Gastrocnemius medialis (tissue), 4 donors: Measurements from ENCODE around the gene CHD6. TPM values are rescaled to one million over a fixed set of nuclear protein-coding genes. Genes with fewer than 3 reads are reported as not detected.

ENCODE experiments used
- ATAC-seq, 2 donors: fragments of 150-250 bp; one replicate each; pipeline ENCODE4 v1.9.1; 2016
- DNase-seq, 2 donors: peaks; one replicate each; pipeline ENCODE4 v3.0.0-alpha.2; 2019
- H3K27ac ChIP-seq, 4 donors: fragments of 200-600 bp; sonication (generic); 1 replicate in 1 of 4; 2 replicates in 3 of 4; pipeline ENCODE4 v1.5.1; 2016 to 2018; ENCODE audit warnings: mild to moderate bottlenecking in 2 of 4, moderate library complexity in 1 of 4
- H3K27me3 ChIP-seq, 3 donors: fragments of 200-600 bp; sonication (generic) in 2 of 3; 1 replicate in 1 of 3; 2 replicates in 2 of 3; pipeline versions ENCODE4 v1.5.1 to v1.6.0; 2016 to 2019; ENCODE audit warnings: mild to moderate bottlenecking in 1 of 3, moderate library complexity in 1 of 3
- H3K36me3 ChIP-seq, 2 donors: fragments of 200-600 bp; sonication (generic) in 1 of 2; one replicate each; pipeline ENCODE4 v1.5.1; 2017 to 2018
- H3K4me1 ChIP-seq, 2 donors: fragments of 200-600 bp; sonication (generic) in 1 of 2; one replicate each; pipeline ENCODE4 v1.5.1; 2016 to 2017; ENCODE audit warnings: mild to moderate bottlenecking in 2 of 2
- H3K4me3 ChIP-seq, 4 donors: fragments of 200-600 bp; sonication (generic) in 3 of 4; 1 replicate in 1 of 4; 2 replicates in 3 of 4; pipeline ENCODE4 v1.5.1; 2016 to 2019; ENCODE audit warnings: mild to moderate bottlenecking in 2 of 4
- H3K9me3 ChIP-seq, 3 donors: fragments of 200-600 bp; sonication (generic) in 2 of 3; 1 replicate in 1 of 3; 2 replicates in 2 of 3; pipeline ENCODE4 v1.5.1; 2016 to 2019
- POLR2A ChIP-seq, 2 donors: fragments of 450-650 bp; IDR thresholded peaks; one replicate each; pipeline ENCODE4 v1.6.1; 2017; ENCODE audit warnings: antibody characterized with exemption in 2 of 2, mild to moderate bottlenecking in 2 of 2, moderate library complexity in 2 of 2
- in situ Hi-C, 4 donors: fragments of 200-750 bp; cut with MboI; loops; one replicate each; pipeline versions ENCODE4 v1.15.0 to v1.8.0; 2017; ENCODE audit warnings: low sequenced_read_pairs in 4 of 4
- intact Hi-C: fragments of 100-400 bp; cut with DNase I; formaldehyde crosslinking; loops from one replicate; pipeline ENCODE4 v1.15.1; 2023; ENCODE audit warnings: low total_unique reads
- total RNA-seq, 4 donors: library from RNA; depleted of rRNA; stranded (reverse); fragments of >200 nt; gene quantifications; one replicate each; pipeline versions ENCODE4 v1.1.0 to v1.2.3, GENCODE V29; 2016
- TF ChIP-seq, protein P1 (sequence below), 5 experiments: fragments of 450-650 bp in 3 of 5; fragments of 200-600 bp in 2 of 5; sonication (generic) in 2 of 5; IDR thresholded peaks in 4 of 5; conservative IDR thresholded peaks in 1 of 5; 1 replicate in 4 of 5; 2 replicates in 1 of 5; pipeline ENCODE4 v1.5.1; 2016 to 2019; ENCODE audit warnings: antibody characterized with exemption in 5 of 5, mild to moderate bottlenecking in 3 of 5, moderate library complexity in 3 of 5

CHD6 gene
- total RNA-seq, 4 donors from 2014 or later, result 12.8 to 33.7 (median 19.2) TPM

DNA sequence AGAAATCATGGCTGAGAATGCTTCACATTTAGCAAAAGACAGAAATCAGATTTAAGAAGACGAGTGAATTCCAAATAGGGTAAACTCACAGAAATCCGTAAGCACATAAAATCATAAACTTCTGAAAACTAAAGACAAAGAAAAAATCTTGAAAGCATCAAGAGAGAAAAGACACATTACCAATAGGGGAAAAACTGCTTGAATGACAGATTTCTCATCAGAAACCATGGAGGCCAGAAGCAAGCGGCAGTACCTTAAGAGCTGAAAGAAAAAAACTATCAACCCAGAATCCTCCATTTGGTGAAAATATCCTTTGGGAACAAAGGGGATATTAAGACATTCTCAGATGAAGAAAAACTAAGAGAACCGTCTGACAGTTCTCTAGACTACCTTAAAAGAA is 185.0 kb downstream of the CHD6 start:
- Histone ChIP-seq H3K27me3 (no peaks in the 10 kb centered on the region), H3K4me3 (no peak overlapping the region), H3K27ac (no peak overlapping the region), H3K4me1 (no peaks in the 10 kb centered on the region), H3K36me3 (peaks cover 0 to 48% of the 10 kb centered on the region in 2 donors), H3K9me3 (no peaks in the 10 kb centered on the region)
- no peak for TF ChIP-seq POLR2A (IDR thresholded peaks at IDR 0.05)
- TF ChIP-seq, protein P1, sequence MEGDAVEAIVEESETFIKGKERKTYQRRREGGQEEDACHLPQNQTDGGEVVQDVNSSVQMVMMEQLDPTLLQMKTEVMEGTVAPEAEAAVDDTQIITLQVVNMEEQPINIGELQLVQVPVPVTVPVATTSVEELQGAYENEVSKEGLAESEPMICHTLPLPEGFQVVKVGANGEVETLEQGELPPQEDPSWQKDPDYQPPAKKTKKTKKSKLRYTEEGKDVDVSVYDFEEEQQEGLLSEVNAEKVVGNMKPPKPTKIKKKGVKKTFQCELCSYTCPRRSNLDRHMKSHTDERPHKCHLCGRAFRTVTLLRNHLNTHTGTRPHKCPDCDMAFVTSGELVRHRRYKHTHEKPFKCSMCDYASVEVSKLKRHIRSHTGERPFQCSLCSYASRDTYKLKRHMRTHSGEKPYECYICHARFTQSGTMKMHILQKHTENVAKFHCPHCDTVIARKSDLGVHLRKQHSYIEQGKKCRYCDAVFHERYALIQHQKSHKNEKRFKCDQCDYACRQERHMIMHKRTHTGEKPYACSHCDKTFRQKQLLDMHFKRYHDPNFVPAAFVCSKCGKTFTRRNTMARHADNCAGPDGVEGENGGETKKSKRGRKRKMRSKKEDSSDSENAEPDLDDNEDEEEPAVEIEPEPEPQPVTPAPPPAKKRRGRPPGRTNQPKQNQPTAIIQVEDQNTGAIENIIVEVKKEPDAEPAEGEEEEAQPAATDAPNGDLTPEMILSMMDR (IDR thresholded peaks at IDR 0.05 in 4 of 5, conservative IDR thresholded peaks at IDR 0.05 in 1 of 5), result no peak
- in situ Hi-C loops, result no loop called here
- DNase-seq (no peak), ATAC-seq (no peak)
- intact Hi-C loops, result no loop called here

DNA sequence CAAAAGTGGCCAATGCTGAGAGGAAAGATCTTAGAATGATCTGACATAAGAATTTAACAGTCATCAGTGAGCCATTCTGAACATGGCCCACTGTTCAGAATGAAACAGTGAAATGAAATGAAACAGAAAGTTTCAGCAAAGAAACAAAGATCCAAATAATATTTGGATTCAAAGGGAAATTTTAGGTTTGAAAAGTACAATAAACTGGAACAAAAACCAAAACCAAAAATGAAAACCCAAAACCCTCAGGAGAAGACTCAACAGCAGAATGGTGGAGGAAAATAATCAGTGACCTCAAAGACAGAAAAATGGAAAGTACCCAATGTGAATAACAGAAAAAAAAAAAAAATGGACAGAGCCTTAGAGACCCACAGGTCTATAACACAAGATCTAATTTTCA is 185.4 kb downstream of the CHD6 start:
- H3K9me3 ChIP-seq, result no peaks in the 10 kb centered on the region
- H3K4me1 ChIP-seq, result no peaks in the 10 kb centered on the region
- DNase-seq (no peak), ATAC-seq (no peak)
- peaks cover 0 to 45% of the 10 kb centered on the region in 2 donors for H3K36me3 ChIP-seq
- no peak for TF ChIP-seq POLR2A (IDR thresholded peaks at IDR 0.05)
- TF ChIP-seq, protein P1 (IDR thresholded peaks at IDR 0.05 in 4 of 5, conservative IDR thresholded peaks at IDR 0.05 in 1 of 5), result no peak
- intact Hi-C loops, result no loop called here
- no peak overlapping the region for H3K27ac ChIP-seq
- in situ Hi-C loops, result no loop called here
- no peak overlapping the region for H3K4me3 ChIP-seq
- no peaks in the 10 kb centered on the region for H3K27me3 ChIP-seq

DNA sequence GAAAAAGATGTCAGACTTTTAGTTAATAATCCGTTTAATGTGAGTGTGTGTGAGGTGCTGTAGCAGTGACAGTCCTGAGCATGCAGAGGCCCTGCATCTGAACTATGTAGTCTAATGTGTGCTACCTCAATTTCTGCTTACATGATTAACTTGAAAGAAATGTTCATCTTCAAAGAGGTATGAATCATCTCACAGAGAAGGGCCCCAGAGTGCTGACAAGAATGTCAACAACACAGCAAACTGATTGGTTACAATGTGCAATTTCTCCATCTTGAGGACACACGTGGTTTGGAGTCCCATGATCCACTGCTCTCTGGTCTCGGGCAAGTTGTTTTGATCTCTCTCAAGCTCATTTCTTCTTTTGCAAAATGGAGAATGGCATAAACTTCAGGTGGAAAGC is 189.9 kb downstream of the CHD6 start:
- H3K27ac ChIP-seq, result no peak overlapping the region
- no peaks in the 10 kb centered on the region for H3K27me3 ChIP-seq
- H3K9me3 ChIP-seq, result no peaks in the 10 kb centered on the region
- no peak for ATAC-seq
- TF ChIP-seq POLR2A (IDR thresholded peaks at IDR 0.05), result no peak
- TF ChIP-seq, protein P1 (IDR thresholded peaks at IDR 0.05 in 4 of 5, conservative IDR thresholded peaks at IDR 0.05 in 1 of 5), result no peak
- intact Hi-C loops (no loop called here), in situ Hi-C loops (no loop called here)
- no peak for DNase-seq
- H3K4me3 ChIP-seq, result no peak overlapping the region
- H3K36me3 ChIP-seq, result peaks cover 0 to 33% of the 10 kb centered on the region in 2 donors
- no peaks in the 10 kb centered on the region for H3K4me1 ChIP-seq

DNA sequence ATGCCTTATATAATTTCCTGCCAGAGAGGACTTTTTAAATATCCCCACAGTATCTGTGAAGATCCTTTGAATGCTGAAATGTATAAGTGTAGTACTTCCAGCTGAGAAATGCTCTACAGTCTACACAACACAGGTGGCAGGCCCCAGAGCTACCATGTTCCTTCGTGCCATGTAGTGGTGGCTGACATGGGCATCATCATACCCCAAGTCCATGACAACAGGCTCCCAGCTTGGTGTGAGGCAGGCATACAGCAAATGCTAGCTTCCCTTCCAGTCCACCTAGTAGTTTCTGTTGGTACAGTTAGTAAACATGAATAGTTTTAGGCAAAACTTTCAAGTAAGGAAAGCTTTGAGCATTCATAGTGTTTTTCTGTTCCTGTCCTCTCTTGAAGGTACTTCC is 190.3 kb downstream of the CHD6 start:
- Histone ChIP-seq H3K9me3 (no peaks in the 10 kb centered on the region), H3K36me3 (peaks cover 0 to 28% of the 10 kb centered on the region in 2 donors), H3K27me3 (no peaks in the 10 kb centered on the region), H3K4me1 (no peaks in the 10 kb centered on the region), H3K4me3 (no peak overlapping the region), H3K27ac (no peak overlapping the region)
- no peak for DNase-seq
- no peak for ATAC-seq
- no peak for TF ChIP-seq POLR2A (IDR thresholded peaks at IDR 0.05)
- TF ChIP-seq, protein P1 (IDR thresholded peaks at IDR 0.05 in 4 of 5, conservative IDR thresholded peaks at IDR 0.05 in 1 of 5), result no peak
- intact Hi-C loops, result no loop called here
- in situ Hi-C loops, result no loop called here

DNA sequence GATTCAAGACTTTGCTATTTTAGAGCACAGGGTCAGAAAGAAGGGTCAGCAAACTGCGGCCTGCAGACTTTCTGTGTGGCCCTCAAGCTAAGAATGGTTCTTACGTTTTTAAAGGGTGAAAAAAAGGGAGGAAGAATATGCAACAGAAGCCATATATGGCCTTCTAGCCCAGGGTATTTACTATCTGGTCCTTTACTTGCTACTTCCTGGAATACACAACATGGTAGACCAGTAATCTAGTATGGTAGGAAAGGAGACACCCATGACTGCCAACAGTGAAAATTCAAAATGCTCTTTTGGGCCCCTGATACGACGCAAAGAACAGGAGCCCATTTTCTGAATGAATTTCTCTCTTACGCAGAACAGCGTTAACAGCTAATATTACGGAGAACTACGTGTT is 191.2 kb downstream of the CHD6 start:
- Histone ChIP-seq H3K36me3 (peaks cover 0 to 36% of the 10 kb centered on the region in 2 donors), H3K4me1 (no peaks in the 10 kb centered on the region), H3K27ac (no peak overlapping the region), H3K9me3 (no peaks in the 10 kb centered on the region), H3K27me3 (no peaks in the 10 kb centered on the region), H3K4me3 (no peak overlapping the region)
- ATAC-seq (no peak), DNase-seq (no peak)
- in situ Hi-C loops (no loop called here), intact Hi-C loops (no loop called here)
- TF ChIP-seq, protein P1 (IDR thresholded peaks at IDR 0.05 in 4 of 5, conservative IDR thresholded peaks at IDR 0.05 in 1 of 5), result no peak
- TF ChIP-seq POLR2A (IDR thresholded peaks at IDR 0.05), result no peak
